Lower leg skin (tissue), 3 donors: ENCODE measurements around the gene NTM.

Experiments used
- CTCF ChIP-seq, 3 donors: fragments of 450-650 bp; IDR thresholded peaks; one replicate each; pipeline ENCODE4 v1.5.1; 2016; ENCODE audit warnings: antibody characterized with exemption in 3 of 3, mild to moderate bottlenecking in 3 of 3, moderate library complexity in 2 of 3
- POLR2A ChIP-seq, 2 donors: fragments of 450-650 bp; IDR thresholded peaks; one replicate each; pipeline ENCODE4 v1.6.1; 2016 to 2017; ENCODE audit warnings: antibody characterized with exemption in 2 of 2, mild to moderate bottlenecking in 1 of 2, moderate library complexity in 1 of 2

GRCh38 chr11:131470216-131470925, 100.0 kb downstream of the NTM start:
- TF ChIP-seq CTCF (IDR thresholded peaks at IDR 0.05) (no peak), POLR2A (IDR thresholded peaks at IDR 0.05) (no peak)
